Activated T-cell treated with anti-CD3 and anti-CD28 coated beads for 48 hours (primary cell): ENCODE results near the gene P4HB.

Experiments
- DNase-seq: peaks from one replicate; pipeline ENCODE4 v3.0.0-alpha.2; 2020; ENCODE audit warnings: low read depth

Gene P4HB

DNA sequence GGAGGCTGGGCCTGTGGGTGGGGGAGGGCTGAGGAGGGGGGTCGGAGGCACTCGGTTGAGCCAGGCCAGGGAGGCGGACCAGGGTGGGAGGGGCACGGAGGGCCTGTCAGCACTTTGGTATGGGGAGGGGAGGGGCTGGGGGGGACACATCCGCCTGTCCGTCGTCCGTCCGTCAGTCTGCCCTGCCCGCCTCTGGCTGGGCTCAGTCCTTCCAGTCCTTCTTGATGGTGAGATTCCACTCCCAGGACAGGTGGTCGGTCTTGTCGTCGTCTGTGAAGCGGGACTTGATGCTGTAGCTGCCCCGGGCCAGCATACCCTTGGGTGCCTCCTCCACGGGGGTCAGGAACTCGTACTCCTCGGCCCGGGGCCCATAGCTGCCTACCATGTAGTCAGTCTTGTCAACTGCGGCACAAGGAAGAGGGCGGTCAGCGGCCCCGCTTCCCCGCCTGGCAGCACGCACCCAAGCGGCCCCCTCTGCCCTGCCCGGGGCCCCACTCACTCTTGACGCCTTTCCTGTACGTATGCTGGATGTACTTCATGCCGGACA, 8.4 kb upstream of the P4HB start:
- DNase-seq = peak; percentile 15

DNA sequence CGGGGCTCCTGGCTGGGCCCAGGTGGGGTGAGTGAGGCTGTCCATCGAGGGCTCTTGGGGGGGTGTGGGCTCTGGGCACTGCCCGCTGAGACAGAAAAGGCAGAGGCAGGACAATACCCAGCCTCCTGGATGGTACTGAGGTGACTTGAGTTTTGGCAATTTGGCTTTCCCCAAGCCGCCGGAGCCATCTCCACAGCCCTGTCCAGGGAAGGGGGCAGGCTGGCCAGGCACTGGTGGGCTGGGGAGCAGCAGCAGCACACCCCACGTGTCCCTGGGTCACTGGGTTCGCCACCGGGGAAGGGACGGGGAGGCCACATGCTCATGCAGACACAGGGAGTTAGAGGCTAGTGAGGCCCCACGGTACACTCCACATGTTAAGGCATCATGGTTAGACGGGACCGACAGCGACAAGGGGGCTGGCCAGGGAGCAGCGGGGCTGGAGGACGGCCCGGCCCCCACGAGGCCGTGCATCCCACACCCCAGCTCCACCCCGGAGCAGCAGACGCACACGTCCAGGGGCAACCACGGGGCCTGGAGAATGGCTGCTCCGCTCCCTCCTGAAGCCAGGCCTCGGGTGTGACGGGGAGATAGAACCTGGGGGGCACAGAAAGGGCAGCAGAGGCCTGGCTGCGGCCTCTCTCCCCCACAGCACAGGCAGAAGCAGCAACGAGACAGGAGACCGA, 7.8 kb upstream of the P4HB start:
- DNase-seq = no peak

- no peak for DNase-seq
Measured at GRCh38 chr17:81867170-81867990, 7.0 kb upstream of the P4HB start.

GRCh38 chr17:81866440-81867169, 6.3 kb upstream of the P4HB start:
- peak; percentile 15 for DNase-seq

- DNase-seq = no peak
Measured at GRCh38 chr17:81865733-81866439, 5.6 kb upstream of the P4HB start.

GRCh38 chr17:81865358-81865732, 5.0 kb upstream of the P4HB start:
- no peak for DNase-seq

- no peak for DNase-seq
Measured at GRCh38 chr17:81863833-81864768, 3.8 kb upstream of the P4HB start.

DNA sequence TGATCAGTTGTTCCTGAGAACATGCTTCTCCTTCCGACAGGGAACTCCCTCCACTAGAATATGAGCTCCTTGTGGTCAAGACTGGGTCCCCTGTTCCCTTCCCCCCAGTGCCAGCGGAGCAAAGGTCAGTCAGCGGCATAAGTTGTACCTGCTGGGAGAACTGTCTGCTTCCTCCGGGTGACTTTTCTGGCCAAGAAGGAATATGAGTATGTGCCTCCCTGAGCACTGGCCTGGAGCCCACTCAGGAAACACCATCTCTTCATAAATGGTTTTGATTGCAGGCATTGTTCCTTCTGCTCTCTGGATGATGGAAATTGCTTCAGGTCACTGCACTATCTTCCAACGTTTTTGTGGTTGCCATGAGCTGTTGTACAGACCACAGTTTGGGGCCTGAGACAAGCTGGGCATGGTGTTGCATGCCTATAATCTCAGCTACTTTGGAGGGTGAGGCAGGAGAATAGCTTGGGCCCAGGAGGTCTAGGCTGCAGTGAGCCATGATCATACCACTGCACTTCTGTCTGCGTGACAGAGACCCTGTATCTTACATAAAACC, 2.9 kb upstream of the P4HB start:
- DNase-seq = no peak

DNA sequence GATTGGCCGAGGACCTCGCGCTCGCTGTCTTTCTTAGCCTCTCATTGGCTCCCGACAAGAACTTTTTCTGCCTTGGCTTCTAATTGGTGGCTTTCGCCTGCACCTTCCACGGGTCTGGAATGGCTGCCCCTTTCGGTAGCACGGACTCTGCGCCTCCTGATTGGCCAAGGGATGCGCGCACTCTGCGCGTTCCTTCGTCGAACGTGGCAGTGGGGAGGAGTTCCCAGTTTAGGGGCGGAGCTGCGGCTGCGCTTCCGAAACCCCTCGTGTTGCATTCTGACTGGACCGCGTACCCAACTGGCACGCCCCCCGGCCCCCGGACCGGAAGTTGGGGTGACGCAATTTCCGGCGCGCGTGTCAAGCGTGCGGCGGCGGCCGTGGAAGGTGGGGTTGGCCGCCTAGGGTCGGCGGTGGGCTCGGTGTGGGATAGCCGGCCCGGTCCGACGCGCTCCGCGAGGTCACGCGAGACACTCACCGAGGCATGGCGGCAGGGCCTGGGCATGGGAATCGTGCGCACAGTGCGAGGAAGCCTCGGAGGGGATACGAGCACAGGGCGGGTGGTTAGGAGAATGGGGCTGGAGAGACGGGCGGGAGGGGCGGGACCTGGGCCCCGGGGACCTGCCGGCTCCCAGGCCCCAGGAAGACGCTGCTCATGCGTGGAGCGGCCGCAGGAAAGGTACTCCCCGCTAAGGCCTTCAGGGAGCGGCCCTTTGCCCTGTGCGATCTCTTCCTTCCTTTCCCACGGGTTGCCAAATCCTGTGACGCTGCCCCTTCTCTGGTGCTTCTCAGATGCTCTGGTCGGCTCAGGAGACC, 627 bp upstream of the P4HB start:
- DNase-seq = peak; percentile 99

GRCh38 chr17:81858967-81859905, 1.1 kb downstream of the P4HB start:
- no peak for DNase-seq

- DNase-seq = no peak
Measured at GRCh38 chr17:81858170-81858966, 2.0 kb downstream of the P4HB start.

DNA sequence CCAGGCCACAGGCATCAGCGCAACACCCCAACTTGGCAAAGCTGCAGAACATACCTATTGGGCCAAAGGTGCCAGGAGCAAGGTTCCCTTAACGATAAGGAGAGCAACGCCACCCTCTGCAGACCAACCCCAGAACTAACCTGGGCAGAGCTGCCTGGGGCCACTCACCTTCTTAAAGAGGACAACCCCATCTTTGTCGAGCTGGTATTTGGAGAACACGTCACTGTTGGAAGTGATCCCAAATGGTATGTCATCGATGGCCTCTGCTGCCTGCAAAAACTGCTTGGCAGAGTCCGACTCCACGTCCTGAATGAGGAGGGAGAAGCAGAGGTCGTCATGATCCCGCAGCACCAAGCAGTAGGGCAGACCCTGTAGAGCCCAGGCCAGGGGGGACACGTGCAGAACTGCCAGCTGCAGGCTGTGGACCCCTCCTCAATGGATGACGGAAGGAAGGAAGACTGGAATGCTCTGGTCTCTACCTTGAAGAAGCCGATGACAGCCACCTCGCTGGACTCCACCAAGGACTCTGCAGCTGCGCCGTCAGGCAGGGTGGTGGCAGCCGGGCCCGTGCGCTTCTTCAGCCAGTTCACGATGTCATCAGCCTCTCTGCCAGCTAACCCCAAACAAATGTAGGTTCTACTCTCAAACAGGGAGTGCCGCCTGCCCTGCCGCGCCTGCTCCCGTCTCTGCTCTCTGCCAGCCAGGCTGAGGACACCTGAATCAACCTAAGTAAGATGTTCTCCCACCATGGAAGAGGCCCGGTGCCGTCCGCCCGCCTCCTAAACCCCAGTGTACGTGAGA, 5.2 kb downstream of the P4HB start:
- no peak for DNase-seq

GRCh38 chr17:81852237-81852636, 8.1 kb downstream of the P4HB start:
- DNase-seq = no peak

DNA sequence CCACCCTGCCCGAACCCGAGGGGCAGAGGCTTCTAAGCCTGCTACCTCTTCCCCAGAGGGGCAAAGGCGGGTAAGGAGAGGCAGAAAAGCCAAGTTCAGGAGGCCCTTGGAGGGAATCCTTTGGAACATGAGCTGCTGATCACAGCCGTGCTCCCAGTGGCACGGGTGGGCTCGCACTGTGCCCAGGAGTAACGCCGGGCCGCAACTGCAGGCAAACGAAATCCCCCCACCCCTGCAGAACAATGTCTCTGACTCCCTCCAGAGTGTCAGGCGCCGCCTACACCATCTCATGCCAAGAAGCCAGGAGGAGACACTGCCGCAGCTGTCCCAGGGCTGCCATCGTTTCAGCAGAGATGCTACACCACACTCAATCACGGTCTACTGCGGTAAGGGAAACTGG, 8.9 kb downstream of the P4HB start:
- no peak for DNase-seq

- DNase-seq = no peak
Measured at GRCh38 chr17:81849457-81849856, 10.9 kb downstream of the P4HB start.

- DNase-seq = no peak
Measured at GRCh38 chr17:81846743-81847689, 13.3 kb downstream of the P4HB start.
